Fibroblast of skin of left biceps (primary cell): Measurements from ENCODE around the gene SF3B2.

Source experiments
- DNase-seq, 2 experiments: peaks; one replicate each; pipeline ENCODE4 v3.0.0-alpha.2; 2013; ENCODE audit warnings: low read depth in 2 of 2

Gene SF3B2

DNA sequence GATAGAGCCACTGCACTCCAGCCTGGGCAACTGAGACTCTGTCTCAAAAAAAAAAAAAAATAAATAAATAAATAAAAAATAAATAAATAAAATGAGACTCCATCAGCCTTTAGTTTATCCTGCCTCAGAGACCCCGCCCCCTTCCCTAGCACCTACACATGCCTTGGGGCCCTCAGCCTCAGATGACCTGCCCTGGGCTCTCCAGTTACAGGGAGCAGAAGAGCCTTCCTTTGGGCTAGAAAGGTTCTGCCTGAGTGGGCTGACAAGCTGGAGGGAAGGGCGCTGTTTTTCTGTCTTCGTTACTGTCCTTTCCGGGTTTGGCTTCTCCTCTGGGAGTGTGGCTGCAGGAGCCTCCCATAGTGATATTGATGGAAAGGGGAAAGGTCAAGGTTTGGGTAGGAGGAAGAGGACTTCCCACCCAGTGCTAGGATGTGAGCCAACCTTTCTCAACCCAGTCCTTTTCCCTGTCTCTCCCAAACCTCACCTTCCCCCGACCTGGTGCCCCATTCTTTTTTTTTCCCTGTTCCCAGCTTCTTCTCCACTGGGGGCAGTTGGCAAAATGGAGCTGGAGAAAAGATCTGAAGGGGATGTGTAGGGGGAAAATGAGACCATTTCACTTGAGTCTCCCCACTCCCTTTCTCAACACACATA, 1.5 kb upstream of the SF3B2 start:
- DNase-seq, result no peak

GRCh38 chr11:66051371-66051765, 796 bp upstream of the SF3B2 start:
- no peak for DNase-seq

GRCh38 chr11:66052664-66052982, 459 bp downstream of the SF3B2 start:
- DNase-seq, result no peak

DNA sequence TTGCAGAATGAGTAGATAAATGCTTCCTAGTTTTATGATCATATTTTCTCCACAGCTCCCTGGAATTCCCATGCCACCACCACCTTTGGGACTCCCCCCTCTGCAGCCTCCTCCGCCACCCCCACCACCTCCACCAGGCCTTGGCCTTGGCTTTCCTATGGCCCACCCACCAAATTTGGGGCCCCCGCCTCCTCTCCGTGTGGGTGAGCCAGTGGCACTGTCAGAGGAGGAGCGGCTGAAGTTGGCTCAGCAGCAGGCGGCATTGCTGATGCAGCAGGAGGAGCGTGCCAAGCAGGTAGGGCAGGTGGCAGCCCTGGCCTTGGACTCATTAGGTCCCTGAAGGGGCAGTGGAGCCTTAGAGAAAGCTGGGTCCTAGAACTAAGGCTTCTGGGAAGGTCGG, 2.9 kb downstream of the SF3B2 start:
- DNase-seq, result no peak

GRCh38 chr11:66056501-66056900, 4.3 kb downstream of the SF3B2 start:
- no peak for DNase-seq

GRCh38 chr11:66059966-66060680, 8.0 kb downstream of the SF3B2 start:
- no peak for DNase-seq

DNA sequence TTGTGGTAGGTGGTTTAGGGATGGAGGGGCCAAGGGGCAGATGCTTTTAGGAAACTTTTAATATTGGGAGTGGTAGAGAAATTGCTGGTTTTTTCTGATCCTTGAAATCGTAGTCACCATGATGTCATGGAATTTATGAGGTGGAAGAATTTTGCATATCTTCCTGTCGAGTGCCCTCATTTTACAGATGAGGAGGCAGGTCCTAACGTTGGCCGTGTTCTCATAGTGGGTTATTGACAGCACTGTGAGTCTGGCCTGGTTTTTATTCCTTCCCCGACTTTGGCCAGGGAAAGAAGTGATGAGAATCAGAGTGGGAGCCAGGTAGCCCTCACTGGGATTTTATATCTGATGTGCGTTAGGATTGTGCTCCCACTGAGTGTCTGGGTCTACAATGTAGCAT, 9.1 kb downstream of the SF3B2 start:
- no peak for DNase-seq

GRCh38 chr11:66062408-66062807, 10.2 kb downstream of the SF3B2 start:
- no peak for DNase-seq

DNA sequence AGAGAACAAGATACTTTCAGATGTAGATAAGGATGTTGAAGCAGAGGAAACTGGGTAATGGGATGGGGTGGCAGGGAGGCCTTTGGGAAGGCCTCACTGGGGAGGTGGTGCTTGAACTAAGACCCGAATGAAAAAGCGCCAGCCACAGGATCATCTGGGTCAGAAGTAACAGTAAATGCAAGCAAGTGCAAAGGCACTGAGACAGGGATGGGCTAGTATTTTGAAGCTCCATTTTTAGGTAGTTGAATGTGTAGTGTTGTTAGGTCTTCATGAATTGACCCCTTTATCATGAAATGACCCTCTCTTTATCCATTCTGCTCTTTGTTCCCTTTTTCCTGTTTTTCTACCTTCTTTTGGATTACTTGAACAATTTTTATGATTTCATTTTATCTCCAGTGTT, 11.7 kb downstream of the SF3B2 start:
- no peak for DNase-seq

DNA sequence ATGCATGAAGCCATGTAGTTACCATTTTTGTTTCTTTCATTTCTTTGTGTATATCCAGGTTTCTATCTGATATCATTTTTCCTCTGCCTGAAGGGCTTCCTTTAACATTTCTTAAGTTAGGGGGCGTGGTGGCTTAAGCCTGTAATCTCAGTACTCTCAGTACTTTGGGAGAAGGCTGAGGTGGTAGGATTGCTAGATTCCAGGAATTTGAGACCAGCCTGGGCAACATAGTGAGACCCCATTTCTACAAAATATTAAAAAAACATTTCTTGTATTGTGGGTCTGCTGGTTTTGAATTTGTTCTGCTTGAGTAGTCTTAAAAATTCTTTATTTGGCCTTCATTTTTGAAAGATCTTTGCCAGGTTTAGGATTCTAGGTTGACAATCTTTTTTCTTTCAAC, 12.4 kb downstream of the SF3B2 start:
- no peak for DNase-seq

DNA sequence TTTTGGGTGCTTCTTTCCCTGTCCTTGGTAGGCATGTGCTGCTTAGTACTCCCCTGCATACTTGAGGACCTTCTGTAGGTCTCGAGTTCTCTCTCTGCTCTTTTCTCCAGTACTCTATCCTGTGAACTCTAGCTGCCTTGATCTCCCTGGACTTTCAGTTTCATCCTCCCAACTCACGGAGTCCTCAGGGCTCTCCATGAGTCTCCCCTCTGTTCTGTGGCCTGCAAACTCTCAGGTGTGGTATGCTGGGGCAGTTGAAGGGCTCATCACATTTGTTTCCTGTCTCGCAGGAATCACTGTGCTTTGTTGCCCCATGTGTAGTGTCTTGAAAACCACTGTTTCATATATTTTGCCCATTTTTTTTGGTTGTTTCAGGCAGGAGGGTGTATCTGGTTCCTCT, 14.6 kb downstream of the SF3B2 start:
- DNase-seq, result no peak

DNA sequence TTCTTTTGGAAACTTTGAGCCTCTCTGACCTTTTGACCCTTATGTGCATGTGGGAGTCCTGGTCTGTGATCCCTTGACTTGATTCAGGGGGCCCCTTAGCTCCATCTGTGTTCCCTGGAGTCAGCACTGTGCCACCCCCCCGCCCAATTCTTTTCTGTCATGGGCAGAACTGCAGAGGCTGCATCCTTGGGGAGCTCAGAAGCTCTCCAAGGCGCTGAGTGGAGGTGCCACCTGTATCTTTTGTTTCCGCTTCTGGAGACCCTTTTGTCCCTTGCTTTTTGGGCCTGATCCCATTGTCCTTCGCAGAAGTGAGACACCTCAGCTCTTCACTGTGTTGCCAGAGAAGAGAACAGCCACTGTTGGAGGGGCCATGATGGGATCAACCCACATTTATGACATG, 15.5 kb downstream of the SF3B2 start:
- no peak for DNase-seq

GRCh38 chr11:66068154-66068821, 16.1 kb downstream of the SF3B2 start:
- peak in 1 of 2 experiments; percentile 31 for DNase-seq

- peak in 1 of 2 experiments; percentile 35 for DNase-seq
Observed at GRCh38 chr11:66068923-66069714, 17.0 kb downstream of the SF3B2 start.

DNA sequence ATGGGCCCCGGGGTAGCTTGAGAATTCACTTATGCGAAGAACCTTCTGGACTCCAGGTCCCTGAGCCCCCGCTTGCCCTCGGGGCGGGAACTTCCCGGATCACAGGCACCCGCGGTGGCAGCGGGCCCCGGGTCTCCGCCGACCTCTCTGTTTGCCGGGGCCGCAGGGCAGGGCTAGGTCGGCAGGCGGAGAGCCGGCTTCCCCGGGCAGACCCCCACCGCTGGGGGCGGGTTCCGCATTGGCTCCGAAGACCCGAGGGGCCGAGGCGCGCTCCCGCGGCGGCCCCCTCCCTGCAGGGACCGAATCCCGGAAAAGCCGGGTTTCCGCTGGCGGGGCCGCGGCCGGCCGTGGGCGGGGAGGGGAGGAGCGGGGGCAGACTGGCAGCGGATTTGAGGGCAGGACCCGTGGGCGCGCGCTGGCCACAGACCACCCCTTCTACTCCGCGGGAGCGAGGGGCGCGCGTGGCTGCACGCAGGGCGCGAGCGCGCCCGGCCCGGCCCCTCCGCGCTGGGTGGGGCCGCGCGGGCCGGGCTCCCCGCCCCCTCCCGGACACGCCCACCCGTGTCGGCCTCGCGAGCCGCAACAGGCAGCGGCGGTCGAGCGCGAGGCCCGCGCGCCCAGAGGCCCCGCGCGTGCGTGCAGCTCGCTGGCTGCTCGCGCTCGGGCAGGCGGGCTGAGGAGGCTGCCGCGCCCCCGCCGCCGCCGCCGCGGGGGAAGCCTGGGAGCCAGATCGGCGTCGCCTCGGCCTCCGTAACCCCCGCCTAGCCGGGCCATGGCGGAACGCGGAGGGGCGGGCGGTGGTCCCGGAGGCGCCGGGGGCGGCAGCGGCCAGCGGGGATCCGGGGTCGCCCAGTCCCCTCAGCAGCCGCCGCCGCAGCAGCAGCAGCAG, 17.8 kb downstream of the SF3B2 start, which contains the start of gene PACS1:
Gene PACS1, plus strand, starts transcription at position 558 of the 889 bp plus-strand sequence. Its CDS starts 215 bp downstream, at position 773.
- DNase-seq, result peak in 1 of 2 experiments; percentile 58

GRCh38 chr11:66070604-66071380, 18.6 kb downstream of the SF3B2 start:
- no peak for DNase-seq

DNA sequence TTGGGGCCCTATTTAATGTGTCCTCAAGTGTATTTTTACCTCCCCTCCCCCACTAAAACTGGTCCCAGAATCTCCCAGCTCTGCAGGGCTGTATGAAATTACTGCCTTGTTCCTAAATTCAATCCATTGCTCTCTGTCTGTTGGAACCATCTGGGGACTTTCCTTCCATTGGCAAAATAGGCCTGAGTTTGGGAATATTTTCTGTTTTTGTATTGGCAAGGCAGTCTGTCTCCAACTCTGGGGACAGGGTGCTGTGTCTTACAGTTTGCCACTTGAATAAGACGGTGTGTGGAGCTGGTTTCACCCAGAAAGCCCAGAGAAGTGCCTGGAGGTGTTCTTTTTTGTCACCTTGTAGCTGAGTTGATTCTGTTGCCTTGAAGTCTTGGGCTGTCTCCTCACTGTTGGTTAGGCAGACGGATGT, 19.2 kb downstream of the SF3B2 start:
- no peak for DNase-seq

DNA sequence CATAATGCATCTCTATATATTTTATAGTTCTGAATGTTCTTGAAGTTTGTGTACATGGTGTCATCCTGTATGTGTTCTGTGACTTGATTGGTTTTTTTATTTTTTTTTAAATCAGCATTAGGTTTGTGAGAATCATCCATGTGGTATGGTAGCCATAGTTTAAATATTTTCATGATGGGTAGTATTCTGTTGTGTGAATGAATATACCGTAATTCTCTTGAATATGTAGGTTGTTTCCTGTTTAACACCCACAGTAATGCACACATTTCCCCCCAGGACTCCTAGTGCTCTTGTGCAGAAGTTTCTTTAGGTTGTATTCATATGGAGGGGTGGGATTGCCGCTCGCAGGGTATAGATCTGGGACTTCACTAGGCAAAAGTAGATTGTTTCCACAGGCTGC, 19.9 kb downstream of the SF3B2 start:
- DNase-seq, result no peak

DNA sequence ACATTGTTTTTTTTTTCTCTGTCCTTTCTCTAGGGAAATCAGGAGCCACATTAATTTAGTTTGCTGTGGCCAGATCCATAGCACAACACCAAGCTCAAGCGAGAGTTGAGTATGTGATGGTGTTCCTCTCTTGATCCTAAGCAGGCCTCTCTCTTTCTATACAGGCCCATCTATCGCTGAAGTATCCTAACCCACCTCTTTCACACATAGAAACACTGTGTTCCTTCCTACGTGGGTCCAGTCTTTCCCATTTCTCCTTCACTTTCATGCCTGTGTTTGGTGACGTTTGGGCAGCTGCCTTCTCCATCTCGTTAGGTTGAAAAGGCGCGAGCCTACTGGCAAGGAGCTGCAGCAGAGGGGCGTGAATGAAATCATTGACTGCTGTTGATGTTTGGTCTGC, 20.4 kb downstream of the SF3B2 start:
- no peak for DNase-seq

DNA sequence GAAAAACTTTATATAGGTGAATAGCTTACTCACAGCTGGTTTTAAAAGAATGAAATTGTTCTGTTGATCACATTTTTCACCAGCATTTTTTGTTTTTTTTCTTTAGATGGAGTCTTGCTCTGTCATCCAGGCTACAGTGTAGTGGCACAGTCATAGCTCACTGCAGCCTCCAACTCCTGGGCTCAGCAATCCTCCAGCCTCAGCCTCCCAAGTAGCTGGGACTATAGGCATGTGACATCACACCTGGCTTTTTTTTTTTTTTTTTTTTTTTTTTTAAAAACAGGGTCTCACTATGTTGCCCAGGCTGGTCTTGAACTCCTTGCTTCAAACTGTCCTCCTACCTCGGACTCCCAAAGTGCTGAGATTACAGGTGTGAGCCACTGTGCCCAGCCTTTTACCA, 21.5 kb downstream of the SF3B2 start:
- DNase-seq, result no peak
